SU-DHL-6 (cell line): ENCODE data around the gene SRCAP.

ENCODE experiments used
- H2AFZ ChIP-seq: fragments of 200-600 bp; sonication (generic); 2 replicates; pipeline ENCODE4 v1.6.1; 2014; ENCODE audit warnings: low read depth, mild to moderate bottlenecking, moderate library complexity, mixed read lengths, antibody characterized with exemption, low read length; ENCODE audit not compliant: severe bottlenecking
- H3F3A ChIP-seq: fragments of 200-600 bp; shearing (Covaris generic); 2 replicates; pipeline ENCODE4 v1.6.0; 2016; ENCODE audit warnings: antibody characterized with exemption, mild to moderate bottlenecking; ENCODE audit not compliant: insufficient read depth
- H3K27ac ChIP-seq: fragments of 200-600 bp; sonication (generic); 2 replicates; pipeline ENCODE4 v1.5.1; 2016; ENCODE audit warnings: low read depth, mild to moderate bottlenecking, low read length, moderate library complexity, mixed read lengths
- H3K27me3 ChIP-seq: fragments of 200-600 bp; sonication (generic), shearing (Covaris generic); 2 replicates; pipeline ENCODE4 v1.6.0; 2014; ENCODE audit warnings: mild to moderate bottlenecking, low read length
- H3K36me3 ChIP-seq: fragments of 200-600 bp; sonication (generic); 2 replicates; pipeline ENCODE4 v1.6.1; 2014; ENCODE audit warnings: mild to moderate bottlenecking, low read length, mixed read lengths
- H3K4me2 ChIP-seq: fragments of 300-600, 200-600 bp; shearing (Covaris generic), sonication (generic); 2 replicates; pipeline ENCODE4 v1.6.0; 2014; ENCODE audit warnings: low read length, low read depth, mild to moderate bottlenecking; ENCODE audit not compliant: poor library complexity, severe bottlenecking
- H3K4me3 ChIP-seq: fragments of 200-600 bp; sonication (generic); 2 replicates; pipeline ENCODE4 v1.5.1; 2014; ENCODE audit warnings: antibody characterized with exemption, low read length, mild to moderate bottlenecking, mixed read lengths; ENCODE audit not compliant: insufficient read depth, poor library complexity, severe bottlenecking
- H3K79me2 ChIP-seq: fragments of 200-600 bp; sonication (generic); 2 replicates; pipeline ENCODE4 v1.6.1; 2014; ENCODE audit warnings: mild to moderate bottlenecking, low read length, moderate library complexity; ENCODE audit not compliant: insufficient read depth
- H3K9ac ChIP-seq: fragments of 200-600 bp; sonication (generic); 2 replicates; pipeline ENCODE4 v1.7.0; 2014; ENCODE audit warnings: mild to moderate bottlenecking, low read length
- H3K9me2 ChIP-seq: fragments of 200-600 bp; sonication (generic); replicated peaks from 2 replicates; pipeline ENCODE4 v1.6.1; 2014; ENCODE audit warnings: low read length; ENCODE audit not compliant: insufficient read depth
- H3K9me3 ChIP-seq: fragments of 200-600 bp; sonication (generic); 2 replicates; pipeline ENCODE4 v1.6.1; 2014; ENCODE audit warnings: low read length, mixed read lengths; ENCODE audit not compliant: insufficient read depth
- H4K20me1 ChIP-seq: fragments of 200-600 bp; sonication (generic); 2 replicates; pipeline ENCODE4 v1.6.1; 2014; ENCODE audit warnings: low read depth, mild to moderate bottlenecking, antibody characterized with exemption, low read length, moderate library complexity, mixed read lengths
- CTCF ChIP-seq: fragments of 200-600 bp; sonication (generic); IDR thresholded peaks from one replicate; pipeline ENCODE4 v1.5.1; 2017; ENCODE audit warnings: antibody characterized with exemption, mild to moderate bottlenecking, low read length, moderate library complexity; ENCODE audit not compliant: insufficient read depth, poor library complexity, severe bottlenecking
- EZH2phosphoT487 ChIP-seq: fragments of 200-600 bp; sonication (generic), shearing (Covaris generic); conservative IDR thresholded peaks from 2 replicates; pipeline ENCODE4 v1.6.1; 2018; ENCODE audit warnings: mild to moderate bottlenecking, antibody characterized with exemption, low read length, moderate library complexity, mixed read lengths

The SRCAP gene

GRCh38 chr16:30745082-30745481 is 46.1 kb downstream of the SRCAP start:
- no peak overlapping the region for H3K27ac ChIP-seq
- H3K27me3 ChIP-seq = no peaks in the 10 kb centered on the region
- TF ChIP-seq EZH2phosphoT487 (no peak), CTCF (no peak)
- no peaks in the 10 kb centered on the region for H4K20me1 ChIP-seq
- H3K9me2 ChIP-seq = no peaks in the 10 kb centered on the region
- H3K79me2 ChIP-seq = peaks cover 13% of the 10 kb centered on the region
- no peaks in the 10 kb centered on the region for H3K9me3 ChIP-seq
- H2AFZ ChIP-seq = no peak overlapping the region
- H3K36me3 ChIP-seq = 0 out of 2 replicates have a peak, but pooled peaks cover 4% of the 10 kb centered on the region
- peaks cover 31% of the 10 kb centered on the region for H3F3A ChIP-seq
- no peak overlapping the region for H3K9ac ChIP-seq
- H3K4me3 ChIP-seq = no peak overlapping the region
- no peak overlapping the region for H3K4me2 ChIP-seq

DNA sequence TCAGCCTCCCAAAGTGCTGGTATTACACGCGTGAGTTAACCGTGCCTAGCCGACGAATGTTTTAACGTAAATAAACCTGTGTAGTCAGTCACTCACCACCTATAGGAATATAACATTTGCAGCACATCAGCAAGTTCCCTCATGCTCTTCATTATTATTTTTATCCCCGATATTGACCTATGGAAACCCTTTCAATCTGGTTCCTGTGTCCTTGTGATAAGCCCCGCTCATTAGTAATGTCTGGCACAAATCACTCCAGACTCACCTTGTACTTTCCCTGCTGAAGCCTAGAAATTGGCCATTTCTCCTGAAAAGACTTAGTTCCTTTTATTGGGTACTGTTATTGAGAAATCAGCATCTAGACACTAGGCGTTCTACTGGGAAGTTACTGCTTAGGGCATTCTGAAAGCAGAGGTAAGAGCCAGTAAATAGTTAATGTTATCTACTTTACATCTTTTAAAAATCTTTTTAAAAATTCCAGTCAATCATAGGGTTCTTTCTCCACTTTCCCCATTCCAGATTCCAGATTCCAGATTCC is 47.7 kb downstream of the SRCAP start:
- Histone ChIP-seq H3F3A (peaks cover 31% of the 10 kb centered on the region), H4K20me1 (no peaks in the 10 kb centered on the region), H3K9me2 (no peaks in the 10 kb centered on the region), H3K4me3 (no peak overlapping the region), H3K36me3 (0 out of 2 replicates have a peak, but pooled peaks cover 4% of the 10 kb centered on the region), H3K27me3 (no peaks in the 10 kb centered on the region), H3K9ac (no peak overlapping the region), H3K4me2 (no peak overlapping the region), H3K27ac (peak overlapping the region; percentile 62; the same call in 1 of the 2 replicates), H2AFZ (no peak overlapping the region), H3K79me2 (peaks cover 20% of the 10 kb centered on the region), H3K9me3 (no peaks in the 10 kb centered on the region)
- TF ChIP-seq CTCF (no peak), EZH2phosphoT487 (no peak)

DNA sequence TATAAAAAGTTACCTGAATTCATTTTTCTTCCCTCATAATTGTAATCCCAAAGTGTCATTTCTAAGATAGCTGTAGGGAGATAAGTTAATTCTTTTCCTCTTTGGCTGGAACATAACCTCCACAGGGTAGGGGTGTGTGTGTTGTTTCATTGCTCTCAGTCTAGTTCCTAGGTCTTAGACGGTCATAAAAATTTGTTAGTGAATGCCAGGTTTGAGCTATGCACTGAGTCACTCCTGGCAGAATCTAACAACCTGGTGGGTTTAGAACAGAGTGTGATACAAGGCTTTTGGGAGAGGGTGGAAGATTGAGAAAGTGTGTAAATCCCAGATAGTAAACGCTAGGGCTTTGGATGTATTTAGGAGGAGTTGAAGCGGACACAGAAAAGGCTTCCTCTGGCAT is 48.4 kb downstream of the SRCAP start:
- no peaks in the 10 kb centered on the region for H3K9me3 ChIP-seq
- 0 out of 2 replicates have a peak, but pooled peaks cover 4% of the 10 kb centered on the region for H3K36me3 ChIP-seq
- peak overlapping the region; percentile 62 for H2AFZ ChIP-seq
- peak overlapping the region; percentile 56 for H3K9ac ChIP-seq
- peak overlapping the region; percentile 62 for H3K27ac ChIP-seq
- H3K9me2 ChIP-seq = no peaks in the 10 kb centered on the region
- H3K27me3 ChIP-seq = no peaks in the 10 kb centered on the region
- no peaks in the 10 kb centered on the region for H4K20me1 ChIP-seq
- no peak overlapping the region for H3K4me3 ChIP-seq
- TF ChIP-seq EZH2phosphoT487 (no peak), CTCF (no peak)
- H3K4me2 ChIP-seq = peak overlapping the region; percentile 69
- H3F3A ChIP-seq = peaks cover 31% of the 10 kb centered on the region
- H3K79me2 ChIP-seq = peaks cover 20% of the 10 kb centered on the region
